ENCODE data around the gene RBBP4.
"Not testable (repeated sequence)": the region's sequence is repeated elsewhere in the genome, so short reads cannot be mapped to it uniquely, and the experiment has no call there.

DNA sequence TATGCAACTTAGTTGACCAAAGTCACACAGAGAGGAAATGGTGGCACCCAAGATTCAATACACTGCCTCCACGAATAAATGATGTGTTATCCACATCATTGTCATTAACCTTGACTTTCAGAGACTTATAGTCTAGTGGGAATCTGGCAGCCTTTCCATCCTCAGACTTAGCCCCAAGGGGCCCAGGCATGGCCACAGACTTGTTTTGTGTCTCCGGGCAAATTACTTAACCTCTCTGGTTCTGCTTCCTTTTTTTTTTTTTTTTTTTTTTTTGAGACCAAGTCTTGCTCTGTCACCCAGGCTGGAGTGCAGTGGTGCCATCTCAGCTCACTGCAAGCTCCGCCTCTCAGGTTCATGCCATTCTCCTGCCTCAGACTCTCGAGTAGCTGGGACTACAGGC is 60.2 kb downstream of the RBBP4 start:
- TF ChIP-seq EZH2 (IDR thresholded peaks at IDR 0.05; ENCODE audit: insufficient read depth, poor library complexity, severe bottlenecking); EZH2phosphoT487 (IDR thresholded peaks at IDR 0.05; ENCODE audit: insufficient read depth, low read depth): not testable (repeated sequence)
